Endothelial cell of umbilical vein (primary cell): ENCODE data around the gene NEDD9. TPM values are rescaled to one million over a fixed set of nuclear protein-coding genes. Genes with fewer than 3 reads are reported as not detected.

ENCODE experiments used
- BruUV-seq: library from RNA; stranded (reverse); fragments of 400-500 nt; replicated peaks from 2 replicates; lab custom pipeline; 2021; lab: Mats Ljungman, UMichigan
- CTCF ChIA-PET: fragments of 300-600, 350-600 bp; sonication (Branson Sonifier 250); formaldehyde crosslinking; loops from one replicate; lab custom pipeline; 2021; ENCODE audit warnings: antibody characterized with exemption, inconsistent platforms; lab: Charles Lee
- POLR2A ChIA-PET: fragments of 300-600, 350-600 bp; sonication (Branson Sonifier 250); formaldehyde crosslinking; loops from one replicate; lab custom pipeline; 2021; ENCODE audit warnings: antibody characterized with exemption, inconsistent platforms; lab: Charles Lee
- DNase-seq: peaks from one replicate; pipeline ENCODE4 v3.0.0-alpha.2; 2011; ENCODE audit warnings: low read depth, low spot score
- FAIRE-seq: peaks from 2 replicates; lab custom pipeline; 2011; peaks lifted over from hg19 to GRCh38; lab: Jason Lieb, UNC
- H2AFZ ChIP-seq: 2 replicates; pipeline ENCODE4 v1.6.0; 2012; ENCODE audit warnings: low read depth, low read length, control low read depth, inconsistent platforms
- H3K27ac ChIP-seq: 2 replicates; pipeline ENCODE4 v1.5.1; 2011; ENCODE audit warnings: low read depth, mild to moderate bottlenecking, control low read depth, low read length, moderate library complexity; ENCODE audit not compliant: insufficient read depth
- H3K27me3 ChIP-seq, 2 experiments: 2 replicates each; pipeline versions ENCODE4 v1.6.0 to v1.6.1; 2011; ENCODE audit warnings: low read length in 2 of 2, mixed read lengths in 1 of 2; ENCODE audit not compliant: control insufficient read depth in 2 of 2, insufficient read depth in 2 of 2
- H3K36me3 ChIP-seq, 2 experiments: 2 replicates in 1 of 2; 3 replicates in 1 of 2; pipeline ENCODE4 v1.5.1; 2011; ENCODE audit warnings: low read length in 2 of 2, mild to moderate bottlenecking in 1 of 2, moderate library complexity in 1 of 2; ENCODE audit not compliant: control insufficient read depth in 2 of 2, insufficient read depth in 2 of 2; ENCODE audit errors: extremely low read depth in 1 of 2
- H3K4me1 ChIP-seq: 3 replicates; pipeline ENCODE4 v1.5.1; 2011; ENCODE audit warnings: mild to moderate bottlenecking, low read length; ENCODE audit not compliant: control insufficient read depth, insufficient read depth; ENCODE audit errors: extremely low read depth
- H3K4me2 ChIP-seq: 2 replicates; pipeline ENCODE4 v1.6.1; 2011; ENCODE audit warnings: low read length, control low read depth, mixed read lengths; ENCODE audit not compliant: insufficient read depth
- H3K4me3 ChIP-seq, 3 experiments: fragments of 200-600 bp in 1 of 3; sonication (generic), shearing (Covaris generic) in 1 of 3; replicated peaks in 1 of 3; 2 replicates each; pipeline ENCODE4 v1.5.1; 2011 to 2016; ENCODE audit warnings: control low read depth in 3 of 3, low read length in 3 of 3, mild to moderate bottlenecking in 2 of 3, inconsistent platforms in 1 of 3, low read depth in 1 of 3, moderate library complexity in 1 of 3; ENCODE audit not compliant: insufficient read depth in 1 of 3
- H3K79me2 ChIP-seq: 2 replicates; pipeline ENCODE4 v1.6.0; 2012; ENCODE audit warnings: low read length, inconsistent platforms; ENCODE audit not compliant: control insufficient read depth, insufficient read depth
- H3K9ac ChIP-seq: replicated peaks from 2 replicates; pipeline ENCODE3; 2011; ENCODE audit warnings: low read length, control low read depth; ENCODE audit not compliant: insufficient read depth; ENCODE audit errors: extremely low read depth
- H3K9me1 ChIP-seq: replicated peaks from 3 replicates; pipeline ENCODE4 v1.6.0; 2011; ENCODE audit warnings: mild to moderate bottlenecking, low read length; ENCODE audit not compliant: control insufficient read depth, insufficient read depth; ENCODE audit errors: extremely low read depth
- H3K9me3 ChIP-seq: replicated peaks from 2 replicates; pipeline ENCODE4 v1.5.1; 2012; ENCODE audit warnings: low read length, inconsistent platforms; ENCODE audit not compliant: control insufficient read depth, insufficient read depth
- H4K20me1 ChIP-seq: replicated peaks from 2 replicates; pipeline ENCODE3; 2011; ENCODE audit warnings: mild to moderate bottlenecking, low read length; ENCODE audit not compliant: control insufficient read depth, insufficient read depth; ENCODE audit errors: extremely low read depth
- EZH2 ChIP-seq: IDR thresholded peaks from 2 replicates; pipeline ENCODE4 v1.6.1; 2012; ENCODE audit warnings: borderline replicate concordance, low read depth, mild to moderate bottlenecking, moderate library complexity, low read length, inconsistent platforms; ENCODE audit not compliant: severe bottlenecking
- FOS ChIP-seq: IDR thresholded peaks from 2 replicates; pipeline ENCODE4 v1.6.1; 2011; ENCODE audit warnings: mild to moderate bottlenecking, low read length, moderate library complexity, borderline replicate concordance; ENCODE audit not compliant: insufficient read depth
- GATA2 ChIP-seq: IDR thresholded peaks from 2 replicates; pipeline ENCODE4 v1.7.0; 2011; ENCODE audit warnings: low read depth, mild to moderate bottlenecking, moderate library complexity, mixed read lengths, low read length; ENCODE audit not compliant: insufficient read length, insufficient read depth
- JUN ChIP-seq: IDR thresholded peaks from 2 replicates; pipeline ENCODE4 v1.6.1; 2011; ENCODE audit warnings: borderline replicate concordance, low read depth; ENCODE audit not compliant: insufficient read length, insufficient read depth
- MYC ChIP-seq: IDR thresholded peaks from one replicate; pipeline ENCODE4 v1.6.1; 2011; ENCODE audit warnings: mild to moderate bottlenecking, low read depth, low read length
- POLR2A ChIP-seq: IDR thresholded peaks from 2 replicates; pipeline ENCODE4 v1.6.1; 2012; ENCODE audit warnings: low read depth, mild to moderate bottlenecking, control low read depth, low read length
- POLR2AphosphoS5 ChIP-seq: IDR thresholded peaks from 2 replicates; pipeline ENCODE4 v1.6.1; 2012; ENCODE audit warnings: low read depth, mild to moderate bottlenecking, control low read depth, low read length, moderate library complexity; ENCODE audit not compliant: insufficient read depth
- dilution Hi-C: fragments of 300-500 bp; cut with MboI; formaldehyde crosslinking; loops from one replicate; pipeline ENCODE4 v1.15.0; 2019; ENCODE audit warnings: low sequenced_read_pairs; ENCODE audit not compliant: extremely low pct_ligation_motif_present
- intact Hi-C: fragments of 100-400 bp; cut with micrococcal nuclease; formaldehyde crosslinking; loops from one replicate; pipeline ENCODE4 v1.10.0; 2022
- polyA plus RNA-seq, 4 experiments: library from polyadenylated mRNA; depleted of rRNA in 3 of 4; stranded (reverse) in 3 of 4; unstranded in 1 of 4; fragments of >200 nt; gene quantifications; 2 replicates each; pipeline versions ENCODE4 v1.2.1 to v1.2.3, GENCODE V29; 2011 to 2012; ENCODE audit warnings: missing spikeins in 1 of 4
- total RNA-seq: library from RNA; stranded (reverse); gene quantifications from 2 replicates; pipeline ENCODE4 v1.2.3, GENCODE V29; 2021
- TF ChIP-seq, protein P1 (sequence below): IDR thresholded peaks from 2 replicates; pipeline ENCODE4 v1.6.1; 2011; ENCODE audit not compliant: insufficient read depth, insufficient read length
- TF ChIP-seq, protein P2 (sequence below), 2 donors: IDR thresholded peaks; 1 replicate in 1 of 2; 2 replicates in 1 of 2; pipeline ENCODE4 v1.5.1; 2011; ENCODE audit warnings: low read length in 2 of 2, mild to moderate bottlenecking in 2 of 2, moderate library complexity in 2 of 2, control low read depth in 1 of 2, inconsistent platforms in 1 of 2, low read depth in 1 of 2; ENCODE audit not compliant: insufficient read depth in 1 of 2; ENCODE audit errors: extremely low read depth in 1 of 2

NEDD9 gene
- total and polyA plus RNA-seq, 2 donors (not counting 3 experiments of a cell fraction or from before 2014, with no cell fraction given): 55.2 to 61.0 TPM

DNA sequence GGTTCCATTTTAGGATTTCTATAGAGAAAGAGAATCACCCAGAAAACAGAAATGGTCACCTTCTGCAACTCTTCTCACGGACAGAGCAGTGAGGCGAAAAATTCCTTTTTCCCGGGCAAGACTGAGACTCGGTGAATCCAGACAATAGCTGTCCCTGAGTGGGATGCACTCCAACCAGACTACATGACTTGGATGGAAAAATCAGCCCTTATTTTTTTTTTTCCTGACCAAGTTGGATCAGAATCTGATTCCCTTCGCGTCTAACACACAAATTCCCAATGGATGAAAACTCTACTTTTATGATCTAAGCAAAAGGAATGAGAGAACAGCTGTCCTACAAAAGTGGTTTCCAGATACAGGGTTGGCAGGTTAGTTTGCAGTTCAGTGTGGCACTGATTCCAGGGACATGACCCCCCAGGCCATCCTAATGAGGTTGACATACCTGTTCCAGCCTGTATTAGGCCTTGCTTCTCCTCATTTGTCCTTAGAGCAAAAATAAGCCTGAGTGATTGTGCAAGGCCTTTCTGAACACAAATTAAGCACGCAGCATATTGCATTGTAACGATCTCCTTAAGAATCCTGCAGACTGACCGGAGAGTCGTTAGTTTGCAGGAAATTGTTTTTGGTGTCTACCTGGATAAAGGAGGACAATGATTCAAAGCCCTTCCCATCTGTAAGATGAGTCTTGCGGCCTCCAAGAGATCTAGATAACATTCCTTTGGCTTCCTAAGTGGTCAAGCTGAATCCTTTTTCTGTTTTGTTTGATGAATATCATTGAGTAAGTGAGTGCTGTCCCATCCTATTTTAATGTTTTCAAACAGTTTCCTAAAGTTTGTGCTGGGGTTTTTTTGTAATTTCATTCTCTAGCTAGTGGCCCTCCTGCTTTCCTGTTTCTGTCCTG lies 1.5 kb upstream of the NEDD9 start:
- Histone ChIP-seq H3K27ac (no peak overlapping the region), H3K9me1 (no peaks in the 10 kb centered on the region), H3K79me2 (peaks cover 34% of the 10 kb centered on the region), H3K4me3 (no peak overlapping the region), H3K27me3 (no peaks in the 10 kb centered on the region), H2AFZ (no peak overlapping the region), H4K20me1 (no peaks in the 10 kb centered on the region), H3K9me3 (no peaks in the 10 kb centered on the region), H3K4me2 (no peak overlapping the region), H3K9ac (no peak overlapping the region), H3K4me1 (peaks cover 30% of the 10 kb centered on the region), H3K36me3 (no peaks in the 10 kb centered on the region)
- no TSS peak for BruUV-seq
- no peak for FAIRE-seq
- DNase-seq: no peak
- POLR2A ChIA-PET: interaction anchor here (1.3 to 3.1 kb wide), 3 partner anchors 21 to 262 kb away, joined by 4 to 19 read pairs (median 9); no protein-coding TSS in a partner anchor
- intact Hi-C loops: loop anchor here (2.0 to 5.0 kb wide), 4 partner anchors 29 to 191 kb away; no protein-coding TSS in a partner anchor
- CTCF ChIA-PET: interaction anchor here (1.2 to 4.7 kb wide), 7 partner anchors 8 to 262 kb away, joined by 3 to 45 read pairs (median 8); no protein-coding TSS in a partner anchor
- TF ChIP-seq POLR2A (no peak), GATA2 (no peak), EZH2 (no peak), MYC (no peak), JUN (no peak), POLR2AphosphoS5 (no peak), FOS (no peak)
- TF ChIP-seq, protein P1, sequence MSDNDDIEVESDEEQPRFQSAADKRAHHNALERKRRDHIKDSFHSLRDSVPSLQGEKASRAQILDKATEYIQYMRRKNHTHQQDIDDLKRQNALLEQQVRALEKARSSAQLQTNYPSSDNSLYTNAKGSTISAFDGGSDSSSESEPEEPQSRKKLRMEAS: no peak
- TF ChIP-seq, protein P2, sequence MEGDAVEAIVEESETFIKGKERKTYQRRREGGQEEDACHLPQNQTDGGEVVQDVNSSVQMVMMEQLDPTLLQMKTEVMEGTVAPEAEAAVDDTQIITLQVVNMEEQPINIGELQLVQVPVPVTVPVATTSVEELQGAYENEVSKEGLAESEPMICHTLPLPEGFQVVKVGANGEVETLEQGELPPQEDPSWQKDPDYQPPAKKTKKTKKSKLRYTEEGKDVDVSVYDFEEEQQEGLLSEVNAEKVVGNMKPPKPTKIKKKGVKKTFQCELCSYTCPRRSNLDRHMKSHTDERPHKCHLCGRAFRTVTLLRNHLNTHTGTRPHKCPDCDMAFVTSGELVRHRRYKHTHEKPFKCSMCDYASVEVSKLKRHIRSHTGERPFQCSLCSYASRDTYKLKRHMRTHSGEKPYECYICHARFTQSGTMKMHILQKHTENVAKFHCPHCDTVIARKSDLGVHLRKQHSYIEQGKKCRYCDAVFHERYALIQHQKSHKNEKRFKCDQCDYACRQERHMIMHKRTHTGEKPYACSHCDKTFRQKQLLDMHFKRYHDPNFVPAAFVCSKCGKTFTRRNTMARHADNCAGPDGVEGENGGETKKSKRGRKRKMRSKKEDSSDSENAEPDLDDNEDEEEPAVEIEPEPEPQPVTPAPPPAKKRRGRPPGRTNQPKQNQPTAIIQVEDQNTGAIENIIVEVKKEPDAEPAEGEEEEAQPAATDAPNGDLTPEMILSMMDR (IDR thresholded peaks at IDR 0.05; ENCODE audit: extremely low read depth in 1 of 2, insufficient read depth in 1 of 2, low read depth in 1 of 2, low read length in 2 of 2): no peak
- dilution Hi-C loops: no loop called here
